HG02840 (cell line): ENCODE measurements around the gene NYAP2.

Source experiments
- ATAC-seq: cut with Tn5 transposase; IDR thresholded peaks from one replicate; pipeline ENCODE4 v1.9.1; 2021; ENCODE audit warnings: mild to moderate bottlenecking, moderate library complexity, moderate number of reproducible peaks; ENCODE audit not compliant: unreplicated experiment, low FRiP score

NYAP2 gene

GRCh38 chr2:225612636-225613035 lies 213.1 kb downstream of the NYAP2 start:
- no peak for ATAC-seq

DNA sequence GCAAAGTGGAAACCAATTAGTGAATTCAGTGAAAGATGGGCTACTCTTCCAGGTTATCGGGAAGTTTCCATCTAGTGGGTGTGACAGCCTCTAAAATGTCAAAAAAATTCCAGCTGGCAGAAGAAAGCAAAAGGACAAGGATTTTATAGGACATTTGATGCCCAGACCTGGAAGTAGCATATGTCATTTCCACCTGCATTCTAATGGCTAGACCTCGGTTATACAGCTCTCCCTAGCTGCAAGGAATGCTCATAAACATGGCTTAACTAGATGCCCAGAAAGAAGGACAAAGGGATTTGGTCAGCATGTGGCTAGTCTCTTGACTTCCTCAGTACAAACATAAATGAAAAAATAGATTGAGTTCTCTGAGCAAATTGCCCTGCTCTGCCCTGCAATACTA lies 215.4 kb downstream of the NYAP2 start:
- no peak for ATAC-seq

- no peak for ATAC-seq
These were observed 216.0 kb downstream of the NYAP2 start for GRCh38 chr2:225615514-225615913.

DNA sequence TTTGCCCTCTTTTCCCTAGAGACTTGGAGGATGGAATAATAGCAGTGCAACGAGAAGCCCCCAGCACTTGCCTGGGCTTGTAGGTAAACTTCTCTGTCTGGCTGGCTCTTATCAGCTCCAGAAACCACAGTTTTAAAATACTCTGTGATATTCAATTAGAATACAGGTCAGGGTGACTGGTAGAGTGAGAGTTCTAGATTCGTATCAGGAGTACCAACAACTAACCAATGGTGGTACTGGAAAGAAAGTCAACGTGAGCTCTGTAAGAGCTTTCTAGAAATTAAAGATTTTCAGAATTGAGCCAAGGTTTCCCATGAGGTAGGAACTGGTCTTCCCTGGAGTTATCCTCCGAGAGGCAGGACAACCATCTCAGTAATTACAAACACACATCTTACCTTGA lies 216.9 kb downstream of the NYAP2 start:
- no peak for ATAC-seq

DNA sequence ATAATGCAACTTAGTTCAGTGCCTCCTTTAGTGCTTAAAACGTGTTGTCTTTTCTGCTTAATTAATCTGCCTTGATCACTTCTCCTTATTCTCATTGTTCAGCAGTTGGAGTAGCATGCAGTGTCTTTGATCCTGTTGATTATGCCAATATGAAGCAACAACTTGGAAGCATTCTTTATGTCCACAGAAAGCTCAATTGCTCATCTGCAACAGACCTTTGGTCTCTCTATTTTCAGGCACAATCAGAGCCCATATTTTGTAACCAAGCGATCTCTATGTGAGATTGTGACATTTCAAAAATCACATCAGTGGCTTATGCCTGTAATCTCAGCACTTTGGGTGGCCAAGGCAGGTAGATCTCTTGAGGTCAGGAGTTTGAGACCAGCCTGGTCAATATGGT lies 217.3 kb downstream of the NYAP2 start:
- ATAC-seq: no peak

GRCh38 chr2:225620227-225620626 lies 220.7 kb downstream of the NYAP2 start:
- no peak for ATAC-seq

DNA sequence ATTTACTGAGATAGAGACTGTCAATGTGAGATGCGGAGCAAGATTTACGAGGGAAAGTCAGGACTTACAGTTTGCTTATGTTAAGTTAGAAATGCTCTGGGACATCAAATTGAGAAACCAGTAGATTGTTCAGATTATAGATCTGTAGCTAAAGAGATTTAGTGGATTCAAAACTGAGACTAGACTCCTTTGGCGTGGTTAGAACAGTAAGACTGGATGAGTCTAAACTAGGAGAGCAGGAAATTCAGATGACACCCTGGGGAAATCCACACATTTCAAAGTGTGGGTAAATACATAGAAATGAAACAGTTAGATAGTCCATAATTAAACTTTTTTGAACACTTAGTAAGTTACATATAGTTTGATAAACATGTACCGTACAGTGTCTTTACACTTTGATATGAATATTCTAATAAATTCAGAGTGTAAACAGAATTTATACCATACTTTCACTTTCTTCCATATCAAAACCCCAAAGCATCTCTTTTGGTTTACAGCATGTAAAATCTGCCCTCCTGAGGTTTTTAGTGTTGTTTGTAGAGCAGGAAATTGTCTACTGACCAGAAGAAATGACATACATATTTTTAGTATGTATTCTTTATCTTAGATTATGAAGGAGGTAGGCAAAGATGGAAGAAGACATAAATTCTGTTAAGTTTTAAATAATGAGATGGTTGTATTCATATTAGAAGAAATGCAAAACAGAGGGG lies 231.5 kb downstream of the NYAP2 start:
- no peak for ATAC-seq

DNA sequence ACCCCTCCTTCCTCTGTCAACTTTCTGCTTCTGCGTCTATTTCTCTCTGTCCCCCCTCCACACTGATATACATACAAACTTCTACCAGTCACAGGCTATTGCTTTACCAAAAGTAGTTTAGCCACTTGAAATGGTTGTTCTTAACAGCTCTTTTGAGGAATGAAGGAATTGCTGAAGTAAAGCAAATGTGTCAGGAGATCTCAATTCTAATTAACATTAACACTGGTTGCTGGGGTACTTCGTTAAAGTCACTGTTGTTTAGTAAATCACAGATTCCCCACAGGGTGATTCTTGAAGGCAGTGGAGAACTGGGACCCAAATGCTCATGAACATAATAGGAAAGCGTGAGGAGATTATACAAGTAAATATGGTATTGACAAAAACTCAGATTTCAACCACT lies 232.8 kb downstream of the NYAP2 start:
- ATAC-seq: no peak

DNA sequence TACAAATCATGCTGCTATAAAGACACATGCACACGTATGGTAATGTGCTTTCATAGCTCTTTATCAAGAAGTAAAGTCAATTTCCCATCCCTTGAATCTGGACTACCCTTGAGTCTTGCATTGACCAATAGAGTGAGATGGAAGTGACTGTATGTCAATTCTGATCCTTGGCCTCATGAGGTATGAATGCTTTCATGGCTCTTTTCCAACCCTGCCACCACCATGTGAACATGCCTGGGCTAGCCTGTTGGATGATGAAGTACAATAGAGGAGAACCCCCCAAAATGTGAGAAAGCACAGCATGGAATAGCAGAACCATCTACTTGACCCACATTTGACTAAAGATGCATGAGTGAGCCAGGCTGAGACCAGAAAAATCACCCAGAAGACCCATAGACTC lies 237.0 kb downstream of the NYAP2 start:
- no peak for ATAC-seq

DNA sequence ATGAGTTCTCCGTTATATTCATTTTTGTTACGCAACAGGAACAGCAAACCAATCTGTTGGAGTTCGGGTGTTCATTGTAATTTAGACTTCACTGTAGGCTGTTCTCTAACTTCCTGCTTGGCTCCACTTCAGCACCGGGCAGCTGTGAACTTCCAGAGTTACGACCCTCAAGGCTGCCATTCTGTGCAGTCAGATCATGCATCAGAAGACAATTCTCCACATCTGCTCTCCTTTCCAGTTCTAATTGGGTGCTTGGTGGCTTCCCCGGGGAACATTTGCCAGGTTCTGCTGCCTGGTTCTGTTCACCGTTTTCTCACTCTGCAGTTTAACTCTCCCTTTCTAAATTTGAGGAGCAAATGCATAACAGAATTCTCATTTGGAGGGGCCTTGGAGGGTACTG lies 237.7 kb downstream of the NYAP2 start:
- no peak for ATAC-seq

DNA sequence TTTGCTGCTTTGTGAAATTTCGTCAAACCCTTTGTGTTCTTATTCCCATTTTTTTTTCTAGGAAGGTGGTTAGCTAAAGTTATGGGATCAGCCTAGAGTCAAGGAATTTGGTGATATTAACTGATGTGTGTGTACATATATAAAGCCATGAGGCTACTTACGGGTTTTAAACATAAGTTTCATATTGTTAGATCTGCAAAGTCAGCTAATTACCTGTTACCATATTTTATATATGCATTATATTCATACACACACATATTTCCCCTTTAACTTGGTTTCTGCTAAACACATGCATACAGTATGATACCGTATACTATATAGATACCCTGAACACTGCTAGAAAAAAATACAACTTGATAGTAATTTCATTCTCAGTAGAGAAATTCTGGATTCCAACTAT lies 241.0 kb downstream of the NYAP2 start:
- no peak for ATAC-seq

DNA sequence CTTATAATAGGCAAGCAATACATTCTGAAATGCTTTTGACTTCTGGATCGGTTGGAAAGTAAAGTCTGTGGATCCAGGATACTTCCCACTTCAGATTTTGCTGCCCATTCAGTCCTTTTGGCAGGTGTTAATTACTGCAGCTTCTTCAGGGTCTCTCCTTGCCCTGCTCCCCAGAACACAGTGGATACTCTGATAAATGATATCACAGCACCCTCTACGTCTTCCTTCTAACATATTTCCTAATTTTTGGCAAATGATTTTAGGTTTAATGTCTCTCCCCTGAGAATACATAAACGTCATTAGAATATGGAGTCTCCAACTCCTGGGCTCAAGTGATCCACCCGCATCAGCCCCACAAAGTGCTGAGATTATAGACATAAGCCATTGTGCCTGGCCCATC lies 249.8 kb downstream of the NYAP2 start:
- ATAC-seq: no peak

GRCh38 chr2:225650041-225650440 lies 250.5 kb downstream of the NYAP2 start:
- ATAC-seq: no peak

GRCh38 chr2:225660262-225661131 lies 261.0 kb downstream of the NYAP2 start:
- no peak for ATAC-seq

DNA sequence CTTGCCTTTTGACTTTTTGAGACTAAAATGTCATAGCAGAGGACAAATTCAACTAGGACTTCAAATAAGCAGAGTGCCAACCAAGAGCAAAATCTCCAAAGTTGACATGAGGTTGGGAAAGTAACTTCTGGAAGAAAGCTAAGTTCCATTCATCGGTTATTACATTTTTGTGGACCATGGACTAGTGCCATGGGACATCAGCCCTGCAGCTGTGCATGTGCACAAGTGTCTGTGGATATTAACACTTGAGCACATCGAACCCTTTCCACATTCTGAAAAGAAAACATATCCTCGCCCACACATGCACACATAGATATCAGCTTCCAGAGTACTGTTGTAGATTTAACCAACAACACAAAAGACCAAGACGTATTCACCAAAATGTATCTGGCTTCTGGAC lies 262.6 kb downstream of the NYAP2 start:
- no peak for ATAC-seq

- no peak for ATAC-seq
These were observed 267.9 kb downstream of the NYAP2 start for GRCh38 chr2:225667445-225667844.

DNA sequence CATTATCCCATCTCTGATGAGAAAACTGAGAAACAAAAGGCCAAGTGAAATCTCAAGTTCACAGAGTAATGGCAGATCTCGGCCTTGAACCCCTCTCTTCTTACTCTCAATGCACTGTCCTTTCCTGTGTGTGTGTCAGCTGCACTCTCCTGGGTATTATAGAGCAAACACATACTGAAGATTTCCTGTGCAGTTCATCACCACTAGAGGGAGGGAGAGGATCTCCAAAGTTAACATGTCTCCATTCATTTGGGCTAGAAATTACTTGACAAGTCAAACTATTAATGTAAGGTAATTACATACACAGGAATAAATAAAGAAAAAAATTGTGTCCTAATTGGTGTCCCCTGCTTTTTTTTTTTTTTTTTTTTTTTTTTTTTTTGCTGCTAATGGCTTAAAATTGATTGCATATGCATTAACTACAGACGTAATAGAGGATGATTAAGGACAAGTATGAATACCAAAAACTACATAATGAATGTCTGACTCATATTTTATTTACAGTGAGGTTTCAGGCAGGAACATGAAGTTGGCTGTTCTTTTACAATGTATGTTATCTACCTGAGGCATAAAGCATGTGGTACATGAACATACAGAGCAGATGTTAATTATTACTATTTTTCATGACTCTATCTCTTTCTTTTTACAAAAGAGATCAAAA lies 269.2 kb downstream of the NYAP2 start:
- peak; percentile 77 for ATAC-seq

DNA sequence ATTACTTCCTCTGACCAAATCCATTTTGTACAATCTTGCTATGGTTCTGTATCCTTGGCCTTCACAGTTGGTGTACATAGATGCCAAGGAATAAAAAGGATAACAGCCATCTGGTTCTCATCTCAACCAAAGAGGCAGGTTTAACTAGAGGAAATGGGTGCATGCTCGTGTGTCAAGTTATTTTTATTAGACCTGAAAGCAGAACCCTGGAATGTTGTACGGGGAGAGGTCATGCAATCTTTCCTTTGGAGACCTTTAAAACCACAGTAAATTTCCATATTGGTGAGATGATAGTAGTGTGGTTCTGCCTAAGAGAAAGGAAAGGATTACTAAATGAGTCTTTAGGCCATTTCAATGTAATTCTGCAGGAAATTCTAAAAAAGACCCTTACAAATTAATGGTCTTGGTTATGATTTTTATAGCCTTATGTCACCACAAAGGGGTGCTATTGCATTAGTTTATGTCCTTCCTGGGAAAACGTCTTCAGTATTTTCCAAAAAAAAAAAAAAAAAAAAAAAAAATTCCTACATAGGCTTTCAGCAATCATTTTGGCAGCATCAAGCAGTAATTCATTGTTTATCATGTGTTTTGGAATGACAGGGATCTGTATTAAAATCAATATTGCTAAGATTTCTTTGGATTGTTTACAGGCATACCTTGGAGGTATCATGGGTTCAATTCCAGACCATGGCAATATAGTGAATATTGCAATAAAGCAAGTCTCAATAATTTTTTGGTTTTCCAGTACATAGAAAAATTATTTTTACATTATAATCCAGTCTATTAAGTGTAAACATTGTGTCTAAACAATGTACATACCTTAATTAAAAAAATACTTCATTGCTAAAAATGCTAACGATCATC lies 270.8 kb downstream of the NYAP2 start:
- ATAC-seq: no peak

- ATAC-seq: no peak
These were observed 279.3 kb downstream of the NYAP2 start for GRCh38 chr2:225678792-225679191.

DNA sequence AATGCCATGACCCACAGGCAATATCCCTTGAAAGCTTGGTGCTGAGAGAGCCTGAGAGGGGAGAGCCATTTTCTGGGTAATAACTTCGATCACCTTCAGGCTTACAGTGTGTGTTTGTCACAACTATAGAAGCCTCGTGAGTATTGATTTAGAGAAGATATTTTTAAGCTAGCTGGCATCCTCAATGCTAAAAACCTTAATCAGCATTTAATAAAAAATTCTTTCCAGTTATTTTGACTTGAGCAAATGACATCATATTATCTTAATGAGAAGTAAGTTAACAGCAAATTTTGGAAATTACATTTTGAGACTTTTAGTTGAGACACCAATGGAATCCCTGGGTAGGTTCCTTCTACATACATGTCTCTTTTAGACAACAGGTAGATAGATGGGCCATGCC lies 283.7 kb downstream of the NYAP2 start:
- ATAC-seq: no peak
